Middle frontal gyrus (tissue), 1 donor: Measurements from ENCODE around the gene DUSP10.

Source experiments
- DNase-seq: peaks from one replicate; pipeline ENCODE4 v3.0.0-alpha.2; 2015; ENCODE audit warnings: low spot score; ENCODE audit errors: extremely low spot score

Gene DUSP10

GRCh38 chr1:221741703-221742554 lies at the start of gene DUSP10:
TSS of gene DUSP10 (minus strand) at chr1:221742089. CDS start at chr1:221739744, 2,345 bp downstream.
- DNase-seq, result peak; percentile 97

DNA sequence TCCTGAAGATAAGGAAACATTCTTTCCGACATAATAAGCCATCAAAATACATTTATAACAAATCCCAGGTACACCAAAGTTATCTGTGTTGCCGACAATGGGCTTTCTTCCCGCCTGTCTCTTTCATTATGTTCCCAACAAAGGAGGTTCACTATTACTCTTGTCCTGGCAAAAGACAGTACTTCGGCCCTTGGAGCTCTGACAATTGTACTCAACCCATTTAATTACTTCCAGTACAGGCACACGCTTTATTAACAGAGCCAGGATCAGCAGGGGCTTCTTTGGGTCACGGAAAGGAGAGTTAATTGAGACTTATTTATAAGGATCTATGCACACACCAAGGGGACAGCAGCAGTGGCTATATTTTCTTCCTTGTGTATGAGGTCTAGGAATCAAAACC lies 46.6 kb upstream of the DUSP10 start:
- no peak for DNase-seq

GRCh38 chr1:221786647-221787046 lies 44.8 kb upstream of the DUSP10 start:
- DNase-seq, result no peak

DNA sequence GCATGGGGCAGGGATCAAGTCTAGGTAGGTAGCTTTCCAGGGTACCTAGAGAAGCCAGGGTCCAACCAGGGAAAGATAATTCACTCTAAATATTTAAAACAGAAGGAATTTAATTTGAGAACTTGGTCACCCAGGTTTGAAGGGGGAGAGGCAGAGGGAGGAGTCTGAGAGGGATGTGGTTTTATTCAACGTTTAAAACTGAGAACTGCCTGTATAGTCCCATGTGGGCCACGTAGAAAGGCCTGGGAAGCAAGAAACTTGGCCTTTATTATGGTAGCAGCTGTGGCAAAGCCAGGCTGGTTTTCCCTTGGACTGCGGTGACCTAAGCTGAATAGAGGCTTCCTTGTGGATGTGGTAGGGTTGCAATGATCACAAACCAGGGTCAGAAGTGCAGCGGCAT lies 42.0 kb upstream of the DUSP10 start:
- DNase-seq, result no peak

DNA sequence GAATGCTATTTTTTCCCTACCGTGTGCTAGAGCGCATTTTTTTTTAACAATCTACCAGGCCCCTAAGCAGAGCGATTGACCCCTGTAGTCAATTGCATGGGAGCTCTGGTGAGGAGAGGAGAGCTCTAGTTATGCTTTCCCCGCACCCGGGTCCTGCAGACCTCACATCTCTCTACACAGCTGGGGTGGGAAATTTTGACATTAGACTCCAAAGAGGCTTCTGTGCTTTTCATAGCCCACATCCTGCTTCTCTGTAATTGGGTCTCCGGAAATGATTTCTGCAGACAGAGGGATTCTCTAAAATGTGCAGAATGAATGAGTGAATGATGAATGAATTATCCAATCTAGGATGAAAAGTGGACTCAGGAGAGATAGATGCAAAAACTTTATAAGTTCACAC lies 41.5 kb upstream of the DUSP10 start:
- no peak for DNase-seq

DNA sequence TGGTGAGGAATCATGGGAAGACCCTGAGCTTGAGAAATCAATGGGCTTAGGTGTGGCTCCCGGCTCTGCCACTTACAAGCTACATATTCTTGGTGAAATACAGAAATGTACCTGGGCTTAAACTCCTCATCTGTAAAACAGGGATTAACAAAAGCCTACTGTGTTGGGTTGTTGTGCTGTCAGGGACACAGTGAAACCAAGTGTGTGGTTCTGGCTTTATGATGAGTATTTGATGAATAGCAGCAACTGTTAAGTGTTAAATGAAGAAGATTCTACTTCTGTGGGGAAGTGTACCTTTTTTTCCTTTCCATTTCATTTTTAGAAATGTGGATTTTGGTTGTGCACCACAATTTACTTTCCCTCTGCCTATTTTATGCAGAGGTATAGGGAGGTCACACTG lies 41.1 kb upstream of the DUSP10 start:
- DNase-seq, result no peak

GRCh38 chr1:221782477-221782876 lies 40.6 kb upstream of the DUSP10 start:
- no peak for DNase-seq

DNA sequence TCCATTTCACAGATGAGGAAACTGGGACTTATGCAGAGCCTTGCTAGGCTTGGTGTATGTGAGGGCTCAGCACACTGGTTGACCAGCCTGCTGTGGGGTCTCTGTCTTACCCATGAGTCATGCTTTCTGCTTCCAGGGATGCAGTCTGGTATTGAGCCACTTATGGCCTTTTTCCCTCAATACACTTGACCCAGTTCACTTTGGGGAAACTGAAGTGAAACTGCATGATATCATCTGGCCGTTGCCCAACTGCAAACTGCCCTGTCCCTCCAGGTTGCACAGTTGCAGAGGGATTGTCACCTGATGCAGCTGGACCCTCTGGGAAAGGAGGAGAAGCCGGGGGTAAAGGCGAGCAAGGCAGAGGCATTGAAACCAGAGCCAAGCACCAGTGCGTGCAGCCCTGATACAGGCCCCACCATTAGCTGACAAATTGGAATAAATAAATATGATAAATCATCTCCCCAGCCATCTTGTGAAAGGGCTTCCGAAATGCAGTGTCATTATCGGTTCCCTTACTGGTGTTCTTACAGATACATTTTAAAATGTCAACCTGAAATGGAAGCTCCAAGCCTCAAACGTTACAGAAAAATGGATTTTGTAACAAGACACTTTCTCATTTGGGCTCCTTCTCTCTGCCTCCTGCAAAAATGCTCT lies 39.3 kb upstream of the DUSP10 start:
- DNase-seq, result no peak

- no peak for DNase-seq
Observed at GRCh38 chr1:221780175-221780574, 38.3 kb upstream of the DUSP10 start.

DNA sequence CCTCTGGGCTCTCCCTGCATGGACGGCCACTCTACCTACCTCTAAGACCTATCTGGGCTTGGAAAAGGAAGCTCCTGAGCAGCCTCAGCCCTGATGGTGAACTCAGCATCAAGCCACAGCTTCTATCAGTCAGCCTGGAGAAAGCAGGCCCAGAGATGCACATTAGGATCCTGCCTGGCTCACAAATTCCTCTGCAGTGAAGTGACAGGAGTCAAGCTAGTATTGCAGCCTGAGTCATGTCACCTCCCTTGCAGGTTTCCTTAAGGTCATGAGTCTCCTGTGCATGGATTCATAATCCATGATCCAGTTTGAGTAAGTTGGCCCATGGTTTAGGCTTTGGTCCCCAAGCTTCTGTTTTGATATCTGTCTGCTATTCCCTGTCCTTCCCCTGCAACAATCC lies 37.9 kb upstream of the DUSP10 start:
- no peak for DNase-seq

DNA sequence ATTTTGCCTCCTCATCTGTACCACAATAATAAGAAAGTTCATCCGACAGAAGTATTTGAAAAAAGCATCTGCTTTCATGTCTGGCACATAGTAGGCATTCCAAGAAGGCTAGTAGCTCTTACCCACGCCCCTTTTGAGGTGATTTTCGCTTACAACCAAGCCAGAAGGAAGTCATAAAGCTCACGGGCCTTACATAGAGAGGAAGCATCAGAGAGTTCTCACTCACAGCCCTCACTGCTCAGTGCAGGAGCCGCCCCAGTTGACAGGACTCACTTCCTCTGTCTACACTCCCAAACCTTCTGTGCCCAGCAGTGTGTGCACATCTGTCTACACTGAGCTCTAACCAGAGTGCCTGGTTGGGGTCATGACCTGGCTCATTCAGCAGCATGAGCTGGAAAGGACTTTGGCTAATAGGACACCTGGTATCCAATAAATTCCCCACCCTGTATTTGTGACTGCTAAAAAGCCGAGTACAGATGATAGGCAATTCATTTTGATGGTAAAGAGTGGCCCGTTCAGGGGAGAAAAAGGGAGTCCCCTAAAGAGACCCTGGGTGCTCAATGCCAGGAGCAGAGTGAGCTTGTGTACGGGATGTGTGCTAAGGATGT lies 36.8 kb upstream of the DUSP10 start:
- no peak for DNase-seq

- DNase-seq, result no peak
Observed at GRCh38 chr1:221778125-221778524, 36.2 kb upstream of the DUSP10 start.

DNA sequence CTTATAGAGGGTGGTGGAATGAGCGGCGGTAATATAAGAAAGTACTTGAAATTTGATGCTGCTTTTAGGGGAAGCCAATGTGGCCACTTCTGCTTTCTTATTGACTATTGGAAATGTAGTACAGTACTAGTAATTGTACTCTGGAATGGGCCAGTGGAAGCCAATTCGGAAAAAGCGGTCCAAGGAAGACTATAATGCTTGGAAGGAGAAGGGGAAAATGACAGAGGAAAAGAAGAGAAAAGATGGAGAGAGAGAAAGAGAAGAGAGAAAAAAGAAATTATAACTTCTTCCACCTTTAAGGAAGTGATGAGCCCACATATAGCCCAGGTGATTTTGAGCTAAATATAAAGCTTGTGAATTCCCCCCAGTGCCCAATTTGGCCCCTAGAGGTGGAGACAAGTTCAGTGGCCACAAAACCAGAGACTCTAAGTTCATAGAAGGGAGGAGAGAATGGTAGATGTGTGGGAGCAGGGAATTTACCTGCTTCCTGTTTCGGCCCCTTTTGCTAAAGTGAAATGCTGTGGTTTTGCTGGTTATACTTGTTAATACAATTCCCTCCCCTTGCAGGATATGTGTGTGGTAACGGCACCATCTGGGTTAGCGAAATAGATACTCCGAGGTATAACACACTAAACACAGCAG lies 35.7 kb upstream of the DUSP10 start:
- no peak for DNase-seq

DNA sequence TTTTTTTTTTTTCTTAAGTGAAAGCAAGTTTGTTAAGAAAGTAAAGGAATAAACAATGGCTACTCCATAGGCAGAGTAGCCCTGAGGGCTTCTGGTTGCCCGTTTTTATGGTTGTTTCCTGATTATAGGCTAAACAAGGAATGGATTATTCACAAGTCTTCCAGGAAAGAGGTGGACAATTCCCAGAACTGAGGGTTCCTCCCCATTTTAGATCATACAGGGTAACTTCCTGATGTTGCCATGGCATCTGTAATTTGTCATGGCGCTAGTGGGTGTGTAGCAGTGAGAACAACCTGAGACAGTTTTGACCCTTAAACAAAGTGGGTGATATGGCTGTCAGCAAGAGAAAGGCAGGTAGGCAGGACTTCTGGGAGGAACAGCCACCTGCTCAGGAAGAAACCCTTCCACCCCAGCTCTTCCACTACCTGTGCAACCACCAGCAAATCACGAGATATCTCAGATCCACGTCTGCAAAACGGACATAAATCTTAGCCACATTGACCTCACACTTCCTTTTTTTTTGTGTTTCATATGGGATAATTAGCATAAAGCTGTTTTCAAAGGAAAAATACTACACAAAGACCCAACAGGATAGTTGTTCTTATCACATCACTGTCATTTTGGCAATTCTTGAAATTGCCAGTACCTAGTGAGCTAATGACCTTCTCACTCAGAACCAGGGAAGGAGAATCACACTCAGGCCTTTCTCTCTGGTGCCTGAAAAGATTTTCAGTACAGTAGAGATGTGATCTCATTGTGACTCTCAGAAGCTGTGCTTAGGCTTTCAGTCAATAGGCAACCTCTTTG lies 34.8 kb upstream of the DUSP10 start:
- no peak for DNase-seq

DNA sequence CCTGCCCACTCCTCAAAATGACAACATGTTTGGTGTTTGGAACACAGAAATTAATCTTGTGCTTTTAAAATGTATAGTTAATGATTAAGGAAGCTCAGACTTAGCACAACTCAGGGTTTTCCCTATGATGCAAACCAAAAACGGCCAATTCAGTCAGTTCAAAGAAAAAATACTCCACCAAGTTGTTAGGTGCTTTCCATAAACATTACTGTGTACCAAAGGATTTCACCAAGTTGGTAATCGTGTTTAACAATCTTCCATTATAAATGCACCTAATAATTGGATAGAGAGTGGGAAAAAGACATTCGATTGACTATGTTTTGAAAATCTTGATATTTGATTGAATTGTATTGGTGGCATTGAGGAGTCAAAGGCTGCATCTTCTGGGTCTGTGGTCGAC lies 33.3 kb upstream of the DUSP10 start:
- no peak for DNase-seq

GRCh38 chr1:221774054-221774842 lies 32.4 kb upstream of the DUSP10 start:
- no peak for DNase-seq

DNA sequence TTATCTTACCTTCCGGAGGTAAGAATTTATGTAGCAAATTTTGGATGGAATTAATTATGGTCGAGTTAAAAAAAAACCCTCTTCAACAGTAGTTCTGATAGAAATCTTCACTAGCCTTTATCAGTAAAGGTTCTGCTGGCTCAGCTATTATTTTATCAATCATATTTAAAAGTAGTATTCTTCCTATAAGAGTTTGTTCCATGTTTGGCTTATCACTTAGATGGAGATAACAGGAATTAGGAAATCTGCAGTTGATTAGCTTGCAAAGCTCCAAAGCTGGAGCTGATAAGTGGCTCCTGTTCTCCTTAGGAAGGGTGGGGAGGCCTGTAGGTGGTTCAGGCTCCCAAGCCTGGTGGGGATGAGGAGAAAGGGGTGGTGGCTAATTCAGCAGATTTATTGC lies 31.5 kb upstream of the DUSP10 start:
- DNase-seq, result no peak

GRCh38 chr1:221772117-221772516 lies 30.2 kb upstream of the DUSP10 start:
- DNase-seq, result no peak

DNA sequence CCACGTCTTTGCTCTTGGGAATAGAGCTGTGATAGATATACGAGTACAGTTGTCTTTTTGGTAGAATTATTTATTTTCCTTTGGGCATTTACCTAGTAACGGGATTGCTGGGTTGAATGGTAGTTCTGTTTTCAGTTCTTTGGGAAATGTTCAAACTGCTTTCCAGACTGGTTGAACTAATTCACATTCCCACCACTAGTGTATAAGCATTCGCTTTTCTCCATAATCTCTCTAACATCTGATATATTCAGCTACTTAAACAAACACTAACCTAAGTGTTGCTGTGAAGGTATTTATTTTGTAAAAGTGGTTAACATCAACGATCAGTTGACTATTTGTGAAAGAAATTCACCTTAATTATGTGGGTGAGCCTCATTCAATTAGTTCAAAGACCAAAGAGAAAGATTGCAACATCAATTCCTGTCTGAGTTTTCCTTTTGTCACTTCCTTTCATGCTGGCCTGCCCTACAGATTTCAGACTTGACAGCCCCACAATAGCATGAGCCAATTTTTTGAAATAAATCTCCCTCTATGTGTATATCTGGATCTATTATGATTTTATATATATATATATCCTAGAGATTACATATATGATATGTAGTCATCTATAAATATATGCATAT lies 26.7 kb upstream of the DUSP10 start:
- no peak for DNase-seq

DNA sequence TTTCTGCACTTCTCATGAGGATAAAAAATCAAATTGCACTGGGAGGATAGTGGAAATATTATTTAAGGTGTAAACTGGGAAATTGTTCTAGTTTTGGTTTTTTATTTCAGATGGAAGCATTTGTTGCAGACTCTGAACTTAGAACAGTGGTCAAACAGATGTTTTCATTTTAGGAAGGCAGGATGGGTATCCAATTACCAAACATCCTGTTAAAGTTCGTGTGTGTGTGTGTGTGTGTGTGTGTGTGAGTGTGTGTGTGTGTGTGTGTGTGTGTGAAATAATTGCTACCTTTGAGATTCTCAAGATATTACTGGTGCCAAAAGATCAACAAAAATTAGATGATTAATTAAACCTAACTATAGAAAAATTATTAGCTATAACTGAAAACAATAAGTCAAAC lies 24.3 kb upstream of the DUSP10 start:
- DNase-seq, result no peak
